HL-60 (cell line): ENCODE results near the gene OR2J2.

Experiments
- CTCF ChIP-seq: IDR thresholded peaks from one replicate; pipeline ENCODE4 v1.5.1; 2011; ENCODE audit warnings: low read length, control low read depth, inconsistent platforms; ENCODE audit not compliant: insufficient read depth
- GABPA ChIP-seq: IDR thresholded peaks from 2 replicates; pipeline ENCODE4 v1.6.1; 2012; ENCODE audit warnings: low read depth
- POLR2AphosphoS5 ChIP-seq: IDR thresholded peaks from 2 replicates; pipeline ENCODE4 v1.6.1; 2012; ENCODE audit warnings: low read depth
- SPI1 ChIP-seq: IDR thresholded peaks from 2 replicates; pipeline ENCODE4 v1.6.1; 2012; ENCODE audit warnings: low read depth, mild to moderate bottlenecking, borderline replicate concordance
- TF ChIP-seq, protein P1 (sequence below): IDR thresholded peaks from 2 replicates; pipeline ENCODE4 v1.6.1; 2012; ENCODE audit warnings: low read depth; ENCODE audit not compliant: insufficient replicate concordance

GRCh38 chr6:29146179-29146578, 24.5 kb upstream of the OR2J2 start:
- TF ChIP-seq POLR2AphosphoS5: no peak
- no peak for TF ChIP-seq CTCF
- TF ChIP-seq, protein P1, sequence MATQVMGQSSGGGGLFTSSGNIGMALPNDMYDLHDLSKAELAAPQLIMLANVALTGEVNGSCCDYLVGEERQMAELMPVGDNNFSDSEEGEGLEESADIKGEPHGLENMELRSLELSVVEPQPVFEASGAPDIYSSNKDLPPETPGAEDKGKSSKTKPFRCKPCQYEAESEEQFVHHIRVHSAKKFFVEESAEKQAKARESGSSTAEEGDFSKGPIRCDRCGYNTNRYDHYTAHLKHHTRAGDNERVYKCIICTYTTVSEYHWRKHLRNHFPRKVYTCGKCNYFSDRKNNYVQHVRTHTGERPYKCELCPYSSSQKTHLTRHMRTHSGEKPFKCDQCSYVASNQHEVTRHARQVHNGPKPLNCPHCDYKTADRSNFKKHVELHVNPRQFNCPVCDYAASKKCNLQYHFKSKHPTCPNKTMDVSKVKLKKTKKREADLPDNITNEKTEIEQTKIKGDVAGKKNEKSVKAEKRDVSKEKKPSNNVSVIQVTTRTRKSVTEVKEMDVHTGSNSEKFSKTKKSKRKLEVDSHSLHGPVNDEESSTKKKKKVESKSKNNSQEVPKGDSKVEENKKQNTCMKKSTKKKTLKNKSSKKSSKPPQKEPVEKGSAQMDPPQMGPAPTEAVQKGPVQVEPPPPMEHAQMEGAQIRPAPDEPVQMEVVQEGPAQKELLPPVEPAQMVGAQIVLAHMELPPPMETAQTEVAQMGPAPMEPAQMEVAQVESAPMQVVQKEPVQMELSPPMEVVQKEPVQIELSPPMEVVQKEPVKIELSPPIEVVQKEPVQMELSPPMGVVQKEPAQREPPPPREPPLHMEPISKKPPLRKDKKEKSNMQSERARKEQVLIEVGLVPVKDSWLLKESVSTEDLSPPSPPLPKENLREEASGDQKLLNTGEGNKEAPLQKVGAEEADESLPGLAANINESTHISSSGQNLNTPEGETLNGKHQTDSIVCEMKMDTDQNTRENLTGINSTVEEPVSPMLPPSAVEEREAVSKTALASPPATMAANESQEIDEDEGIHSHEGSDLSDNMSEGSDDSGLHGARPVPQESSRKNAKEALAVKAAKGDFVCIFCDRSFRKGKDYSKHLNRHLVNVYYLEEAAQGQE: no peak
- no peak for TF ChIP-seq GABPA
- no peak for TF ChIP-seq SPI1
